PC-9 (cell line): ENCODE results near the gene TMCO4. TPM values are rescaled to one million over a fixed set of nuclear protein-coding genes. Genes with fewer than 3 reads are reported as not detected.

Experiments
- BruUV-seq: library from RNA; stranded (reverse); fragments of 400-500 nt; replicated peaks from 2 replicates; lab custom pipeline; 2021; lab: Mats Ljungman, UMichigan
- CTCF ChIA-PET: fragments of 300-600 bp; sonication (Branson Sonifier 250); formaldehyde crosslinking; loops from one replicate; lab custom pipeline; 2022; ENCODE audit warnings: antibody characterized with exemption; lab: Charles Lee
- POLR2A ChIA-PET: fragments of 300-600 bp; sonication (Branson Sonifier 250); formaldehyde crosslinking; loops from one replicate; lab custom pipeline; 2022; ENCODE audit warnings: antibody characterized with exemption; ENCODE audit not compliant: unreplicated experiment; lab: Charles Lee
- DNase-seq, 2 experiments: peaks; one replicate each; pipeline versions ENCODE4 v3.0.0 to v3.0.0-alpha.2; 2015 to 2022; ENCODE audit warnings: mixed read lengths in 1 of 2
- H2AFZ ChIP-seq: fragments of 200-600 bp; sonication (generic); 2 replicates; pipeline ENCODE4 v1.8.1; 2017; ENCODE audit warnings: antibody characterized with exemption
- H3F3A ChIP-seq: fragments of 200-600 bp; sonication (generic); 2 replicates; pipeline ENCODE4 v1.8.1; 2017; ENCODE audit warnings: antibody characterized with exemption, mild to moderate bottlenecking, low read depth; ENCODE audit not compliant: insufficient read depth
- H3K27ac ChIP-seq: fragments of 200-600 bp; sonication (generic); 2 replicates; pipeline ENCODE4 v1.6.1; 2016; ENCODE audit warnings: mixed run types
- H3K27me3 ChIP-seq: fragments of 200-600 bp; sonication (generic); 2 replicates; pipeline ENCODE4 v1.6.1; 2016; ENCODE audit warnings: low read depth, mixed run types; ENCODE audit not compliant: insufficient read depth
- H3K36me3 ChIP-seq: fragments of 200-600 bp; sonication (generic); 2 replicates; pipeline ENCODE4 v1.6.1; 2016; ENCODE audit warnings: low read depth, mixed run types
- H3K4me1 ChIP-seq: fragments of 200-600 bp; sonication (generic); replicated peaks from 2 replicates; pipeline ENCODE4 v1.6.1; 2016; ENCODE audit warnings: mixed run types; ENCODE audit not compliant: insufficient read depth
- H3K4me2 ChIP-seq: fragments of 200-600 bp; sonication (generic); 2 replicates; pipeline ENCODE4 v1.6.1; 2017; ENCODE audit warnings: mixed run types
- H3K4me3 ChIP-seq: fragments of 200-600 bp; sonication (generic); 2 replicates; pipeline ENCODE4 v1.6.1; 2016; ENCODE audit warnings: mixed run types
- H3K79me2 ChIP-seq: fragments of 200-600 bp; sonication (generic); 2 replicates; pipeline ENCODE4 v1.6.1; 2017; ENCODE audit warnings: low read depth, mixed run types
- H3K9me2 ChIP-seq: fragments of 200-600 bp; sonication (generic); 2 replicates; pipeline ENCODE4 v1.8.1; 2017; ENCODE audit warnings: mild to moderate bottlenecking; ENCODE audit not compliant: insufficient read depth
- H3K9me3 ChIP-seq: fragments of 200-600 bp; sonication (generic); 2 replicates; pipeline ENCODE4 v1.8.1; 2016; ENCODE audit warnings: low read depth; ENCODE audit not compliant: insufficient read depth
- H4K20me1 ChIP-seq: fragments of 200-600 bp; sonication (generic); 2 replicates; pipeline ENCODE4 v1.8.1; 2017; ENCODE audit not compliant: insufficient read depth
- EZH2 ChIP-seq: fragments of 200-600 bp; sonication (generic); IDR thresholded peaks from 2 replicates; pipeline ENCODE4 v1.8.0; 2017; ENCODE audit warnings: antibody characterized with exemption, low read depth
- intact Hi-C: fragments of 100-400 bp; cut with micrococcal nuclease; formaldehyde crosslinking; loops from one replicate; pipeline ENCODE4 v1.10.0; 2022; ENCODE audit not compliant: unreplicated experiment
- total RNA-seq: library from RNA; stranded (reverse); gene quantifications from 2 replicates; pipeline ENCODE4 v1.2.3, GENCODE V29; 2021
- TF ChIP-seq, protein P1 (sequence below): fragments of 200-600 bp; sonication (generic); conservative IDR thresholded peaks from 2 replicates; pipeline ENCODE4 v1.6.1; 2017; ENCODE audit warnings: mixed run types, antibody characterized with exemption, mild to moderate bottlenecking, moderate library complexity

Gene TMCO4
- total RNA-seq, 1 experiment from 2014 or later, result 22.6 TPM

DNA sequence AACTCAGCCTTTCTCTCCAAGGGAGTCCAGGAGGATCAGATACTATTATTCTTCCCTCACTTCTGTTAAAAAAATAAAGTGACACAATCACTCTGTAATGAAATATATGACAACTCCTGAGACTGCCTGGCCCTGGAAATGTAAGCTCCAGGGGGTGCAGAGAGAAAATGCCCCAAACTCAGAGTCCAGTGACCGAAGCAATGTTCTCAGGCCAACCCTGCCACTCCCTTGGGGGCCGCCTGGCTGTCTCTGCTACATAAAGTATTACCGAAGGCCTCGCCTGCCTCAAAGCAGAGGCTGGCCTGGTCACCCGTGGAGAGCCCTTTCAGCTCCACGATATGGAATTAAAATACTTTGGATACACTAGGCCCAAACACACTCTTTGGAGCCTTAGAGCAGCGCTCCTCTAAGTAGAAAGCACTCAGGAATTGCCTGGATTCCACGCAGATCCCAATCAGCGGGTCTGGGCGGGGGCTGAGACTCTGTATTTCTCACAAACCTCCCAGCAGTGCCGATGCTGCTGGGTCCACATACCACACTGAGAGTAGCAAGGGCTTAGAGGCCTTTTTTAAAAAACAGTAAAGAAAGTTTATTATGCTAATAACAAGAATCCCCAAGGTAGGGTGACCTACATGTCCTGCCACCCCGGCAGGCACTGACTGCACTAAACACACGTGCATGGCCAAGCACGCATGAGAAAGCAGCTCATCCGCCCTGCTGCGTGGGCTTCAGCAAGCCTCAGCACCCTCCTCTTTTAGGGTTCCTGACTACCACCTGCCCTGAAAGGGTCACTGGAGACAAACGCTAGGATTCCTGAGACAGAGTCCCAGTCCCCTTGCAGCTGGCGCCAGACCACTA is 31.1 kb downstream of the TMCO4 start:
- H3F3A ChIP-seq, result peaks cover 14% of the 10 kb centered on the region; the same call in 1 of the 2 replicates
- POLR2A ChIA-PET, result no interaction called here
- no peak overlapping the region for H3K4me3 ChIP-seq
- intact Hi-C loops, result loop anchor here (10.0 kb wide), 2 partner anchors 386 to 1866 kb away; no protein-coding TSS in a partner anchor
- BruUV-seq, result no TSS peak
- no peak for DNase-seq
- H3K4me1 ChIP-seq, result peaks cover 18% of the 10 kb centered on the region
- H4K20me1 ChIP-seq, result no peaks in the 10 kb centered on the region
- no peak overlapping the region for H2AFZ ChIP-seq
- CTCF ChIA-PET, result no interaction called here
- H3K9me3 ChIP-seq, result no peaks in the 10 kb centered on the region
- no peaks in the 10 kb centered on the region for H3K79me2 ChIP-seq
- H3K27me3 ChIP-seq, result no peaks in the 10 kb centered on the region
- no peak overlapping the region for H3K4me2 ChIP-seq
- no peaks in the 10 kb centered on the region for H3K36me3 ChIP-seq
- no peak overlapping the region for H3K27ac ChIP-seq
- no peak for TF ChIP-seq EZH2
- TF ChIP-seq, protein P1, sequence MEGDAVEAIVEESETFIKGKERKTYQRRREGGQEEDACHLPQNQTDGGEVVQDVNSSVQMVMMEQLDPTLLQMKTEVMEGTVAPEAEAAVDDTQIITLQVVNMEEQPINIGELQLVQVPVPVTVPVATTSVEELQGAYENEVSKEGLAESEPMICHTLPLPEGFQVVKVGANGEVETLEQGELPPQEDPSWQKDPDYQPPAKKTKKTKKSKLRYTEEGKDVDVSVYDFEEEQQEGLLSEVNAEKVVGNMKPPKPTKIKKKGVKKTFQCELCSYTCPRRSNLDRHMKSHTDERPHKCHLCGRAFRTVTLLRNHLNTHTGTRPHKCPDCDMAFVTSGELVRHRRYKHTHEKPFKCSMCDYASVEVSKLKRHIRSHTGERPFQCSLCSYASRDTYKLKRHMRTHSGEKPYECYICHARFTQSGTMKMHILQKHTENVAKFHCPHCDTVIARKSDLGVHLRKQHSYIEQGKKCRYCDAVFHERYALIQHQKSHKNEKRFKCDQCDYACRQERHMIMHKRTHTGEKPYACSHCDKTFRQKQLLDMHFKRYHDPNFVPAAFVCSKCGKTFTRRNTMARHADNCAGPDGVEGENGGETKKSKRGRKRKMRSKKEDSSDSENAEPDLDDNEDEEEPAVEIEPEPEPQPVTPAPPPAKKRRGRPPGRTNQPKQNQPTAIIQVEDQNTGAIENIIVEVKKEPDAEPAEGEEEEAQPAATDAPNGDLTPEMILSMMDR, result no peak
- no peaks in the 10 kb centered on the region for H3K9me2 ChIP-seq

- H4K20me1 ChIP-seq, result no peaks in the 10 kb centered on the region
- no peaks in the 10 kb centered on the region for H3K9me2 ChIP-seq
- peak; percentile 74 to 91 for DNase-seq
- POLR2A ChIA-PET, result interaction anchor here (0.6 kb wide), 2 partner anchors 186 to 293 kb away, joined by 3 to 4 read pairs; no protein-coding TSS in a partner anchor
- no peaks in the 10 kb centered on the region for H3K27me3 ChIP-seq
- peaks cover 14% of the 10 kb centered on the region; the same call in 1 of the 2 replicates for H3F3A ChIP-seq
- CTCF ChIA-PET, result interaction anchor here (0.6 kb wide), 1 partner anchor 665 kb away, joined by 3 read pairs; no protein-coding TSS in a partner anchor
- H3K27ac ChIP-seq, result peak overlapping the region; percentile 79
- H3K79me2 ChIP-seq, result no peaks in the 10 kb centered on the region
- H3K4me1 ChIP-seq, result peaks cover 18% of the 10 kb centered on the region
- no peaks in the 10 kb centered on the region for H3K9me3 ChIP-seq
- H3K4me2 ChIP-seq, result peak overlapping the region; percentile 67
- intact Hi-C loops, result loop anchor here (1.0 to 10.0 kb wide), 3 partner anchors 117 to 1869 kb away; partner anchors contain the start of gene OTUD3
- no peak overlapping the region for H3K4me3 ChIP-seq
- TF ChIP-seq EZH2, result no peak
- TF ChIP-seq, protein P1, result no peak
- no peaks in the 10 kb centered on the region for H3K36me3 ChIP-seq
- no peak overlapping the region for H2AFZ ChIP-seq
- no TSS peak for BruUV-seq
Measured at GRCh38 chr1:19765623-19766022, 34.1 kb downstream of the TMCO4 start.

DNA sequence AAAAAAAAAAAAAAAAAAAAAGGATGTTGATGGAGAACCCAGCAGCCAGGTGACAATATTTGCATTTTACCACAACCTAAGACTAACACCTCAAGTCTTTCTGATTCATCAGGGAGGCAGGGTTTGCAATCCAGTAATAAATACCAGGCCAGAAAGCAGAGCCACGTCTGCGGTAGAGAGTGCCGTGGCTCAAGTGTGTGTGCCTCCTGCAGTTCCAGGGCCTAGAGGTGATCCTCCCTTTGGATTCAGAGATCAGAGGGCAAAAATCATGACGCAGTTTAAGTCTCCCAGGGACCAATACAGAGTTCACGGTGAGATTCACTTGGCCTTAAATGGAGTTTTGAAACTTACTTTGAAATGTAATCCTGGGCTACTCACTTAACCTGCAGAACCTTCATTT is 34.9 kb downstream of the TMCO4 start:
- ChIA-PET POLR2A (no interaction called here), CTCF (no interaction called here)
- peak; percentile 43 to 77 for DNase-seq
- H3K4me3 ChIP-seq, result no peak overlapping the region
- H3K9me2 ChIP-seq, result no peaks in the 10 kb centered on the region
- no peaks in the 10 kb centered on the region for H3K9me3 ChIP-seq
- no peaks in the 10 kb centered on the region for H3K79me2 ChIP-seq
- BruUV-seq, result no TSS peak
- H3K27ac ChIP-seq, result peak overlapping the region; percentile 79
- intact Hi-C loops, result loop anchor here (1.0 to 10.0 kb wide), 3 partner anchors 117 to 1870 kb away; partner anchors contain the start of gene OTUD3
- no peaks in the 10 kb centered on the region for H4K20me1 ChIP-seq
- peaks cover 14% of the 10 kb centered on the region; the same call in 1 of the 2 replicates for H3F3A ChIP-seq
- H3K4me2 ChIP-seq, result peak overlapping the region; percentile 67
- no peak overlapping the region for H2AFZ ChIP-seq
- no peaks in the 10 kb centered on the region for H3K36me3 ChIP-seq
- H3K27me3 ChIP-seq, result no peaks in the 10 kb centered on the region
- peaks cover 18% of the 10 kb centered on the region for H3K4me1 ChIP-seq
- TF ChIP-seq EZH2, result no peak
- TF ChIP-seq, protein P1, result no peak
